ENCODE measurements around the gene SOCS2. TPM values are rescaled to one million over a fixed set of nuclear protein-coding genes. Genes with fewer than 3 reads are reported as not detected.
"Not testable (repeated sequence)": the region's sequence is repeated elsewhere in the genome, so short reads cannot be mapped to it uniquely, and the experiment has no call there.

Gene SOCS2
- total RNA-seq: 18.5 TPM

GRCh38 chr12:93571925-93572711 lies at the start of gene SOCS2:
Gene SOCS2, plus strand, starts transcription at chr12:93572675. Its CDS starts 223 bp downstream, at chr12:93572898.
- no peak for DNase-seq (ENCODE audit: low spot score)
- ATAC-seq: no peak
- intact Hi-C loops (cut with DNase I): loop anchor here (5.0 kb wide), 1 partner anchor 530 kb away; no protein-coding TSS in a partner anchor

- DNase-seq (ENCODE audit: low spot score) (no peak), ATAC-seq (no peak)
- intact Hi-C loops (cut with DNase I): no loop called here
Observed at GRCh38 chr12:93524386-93525133, 47.9 kb upstream of the SOCS2 start.

- DNase-seq (ENCODE audit: low spot score) (no peak), ATAC-seq (no peak)
- intact Hi-C loops (cut with DNase I): no loop called here
Observed at GRCh38 chr12:93526786-93527428, 45.6 kb upstream of the SOCS2 start.

- no peak for DNase-seq (ENCODE audit: low spot score)
- intact Hi-C loops (cut with DNase I): no loop called here
- ATAC-seq: no peak
Observed at GRCh38 chr12:93530358-93530757, 42.1 kb upstream of the SOCS2 start.

GRCh38 chr12:93533310-93533709 lies 39.2 kb upstream of the SOCS2 start:
- intact Hi-C loops (cut with DNase I): no loop called here
- no peak for DNase-seq (ENCODE audit: low spot score)

GRCh38 chr12:93536111-93536765 lies 36.2 kb upstream of the SOCS2 start:
- no peak for ATAC-seq
- DNase-seq (ENCODE audit: low spot score): no peak
- intact Hi-C loops (cut with DNase I): no loop called here

More at GRCh38 chr12:93533310-93533709, 39.2 kb upstream of the SOCS2 start:
- ATAC-seq: no peak

- intact Hi-C loops (cut with DNase I): no loop called here
- ATAC-seq (no peak), DNase-seq (ENCODE audit: low spot score) (no peak)
Observed at GRCh38 chr12:93536766-93537488, 35.5 kb upstream of the SOCS2 start.

GRCh38 chr12:93537769-93538168 lies 34.7 kb upstream of the SOCS2 start:
- no peak for ATAC-seq
- DNase-seq (ENCODE audit: low spot score): no peak
- intact Hi-C loops (cut with DNase I): no loop called here

- no peak for ATAC-seq
- intact Hi-C loops (cut with DNase I): no loop called here
Observed at GRCh38 chr12:93539821-93540220, 32.7 kb upstream of the SOCS2 start.

GRCh38 chr12:93540466-93540865 lies 32.0 kb upstream of the SOCS2 start:
- DNase-seq (ENCODE audit: low spot score) (no peak), ATAC-seq (no peak)
- intact Hi-C loops (cut with DNase I): no loop called here

More at GRCh38 chr12:93539821-93540220, 32.7 kb upstream of the SOCS2 start:
- DNase-seq (ENCODE audit: low spot score): no peak

GRCh38 chr12:93541578-93542225 lies 30.8 kb upstream of the SOCS2 start:
- DNase-seq (ENCODE audit: low spot score) (no peak), ATAC-seq (no peak)
- intact Hi-C loops (cut with DNase I): no loop called here

- no peak for ATAC-seq
- intact Hi-C loops (cut with DNase I): no loop called here
- DNase-seq (ENCODE audit: low spot score): no peak
Observed at GRCh38 chr12:93547778-93548177, 24.7 kb upstream of the SOCS2 start.

- no peak for DNase-seq (ENCODE audit: low spot score)
- intact Hi-C loops (cut with DNase I): no loop called here
- no peak for ATAC-seq
Observed at GRCh38 chr12:93549174-93549573, 23.3 kb upstream of the SOCS2 start.

GRCh38 chr12:93550748-93551611 lies 21.5 kb upstream of the SOCS2 start:
- no peak for ATAC-seq
- intact Hi-C loops (cut with DNase I): no loop called here
- DNase-seq (ENCODE audit: low spot score): no peak

- no peak for ATAC-seq
- intact Hi-C loops (cut with DNase I): no loop called here
- DNase-seq (ENCODE audit: low spot score): no peak
Observed at GRCh38 chr12:93552427-93552826, 20.0 kb upstream of the SOCS2 start.

- DNase-seq (ENCODE audit: low spot score); ATAC-seq; intact Hi-C loops (cut with DNase I): not testable (repeated sequence)
Observed at GRCh38 chr12:93557879-93558278, 14.6 kb upstream of the SOCS2 start.

GRCh38 chr12:93558685-93559084 lies 13.8 kb upstream of the SOCS2 start:
- DNase-seq (ENCODE audit: low spot score); ATAC-seq; intact Hi-C loops (cut with DNase I): not testable (repeated sequence)

All from sciatic nerve (tissue), 2 donors.